ENCODE measurements around the gene CHAF1A. TPM values are rescaled to one million over a fixed set of nuclear protein-coding genes. Genes with fewer than 3 reads are reported as not detected.

The CHAF1A gene
- total and polyA plus RNA-seq, 2 of the 4 experiments (the other 2 are of a cell fraction), result 12.4 to 22.9 TPM

- H2AK5ac ChIP-seq (ENCODE audit: low read depth, low read length), result no peak overlapping the region
- peak overlapping the region; percentile 78 for H2AK9ac ChIP-seq (replicated peaks; ENCODE audit: low read depth, low read length, poor library complexity)
- H3K23ac ChIP-seq (ENCODE audit: low read depth, low read length), result no peak overlapping the region
- CTCF ChIA-PET, result no interaction called here
- H2BK15ac ChIP-seq (ENCODE audit: low read depth, low read length), result no peak overlapping the region
- no peak for DNase-seq
- no peaks in the 10 kb centered on the region for H3K27me3 ChIP-seq (ENCODE audit: control insufficient read depth, insufficient read depth, low read length)
- no peak overlapping the region for H3K9ac ChIP-seq (ENCODE audit: low read depth, low read length)
- WGBS, 2 experiments (ENCODE audit: extremely low coverage in 2 of 2, insufficient read length in 1 of 2), result 57% methylated on average over 9 of the region's 36 CpGs; no CpG with 5 or more reads in 1 of the 2 experiments
- H2BK120ac ChIP-seq (ENCODE audit: low read depth, low read length), result no peak overlapping the region
- H2AFZ ChIP-seq (replicated peaks; ENCODE audit: low read length, poor library complexity), result no peak overlapping the region
- H3K56ac ChIP-seq (ENCODE audit: extremely low read depth, insufficient read depth, low read length), result no peak overlapping the region
- H3K27ac ChIP-seq (ENCODE audit: insufficient read depth, low read length), result no peak overlapping the region
- no peak overlapping the region for H4K5ac ChIP-seq (ENCODE audit: low read depth, low read length)
- in situ Hi-C loops (cut with MboI; ENCODE audit: low sequenced_read_pairs) (no loop called here), intact Hi-C loops (cut with micrococcal nuclease) (no loop called here), dilution Hi-C loops (cut with HindIII; ENCODE audit: low sequenced_read_pairs, unreplicated experiment) (no loop called here)
- H3K18ac ChIP-seq (ENCODE audit: low read depth, low read length), result no peak overlapping the region
- H3K4ac ChIP-seq (ENCODE audit: low read depth, low read length), result no peak overlapping the region
- peaks cover 2% of the 10 kb centered on the region; the same call in 1 of the 2 replicates for H3K9me1 ChIP-seq (ENCODE audit: insufficient read depth, low read length)
- POLR2A ChIA-PET (ENCODE audit: unreplicated experiment), result interaction anchor here (0.5 kb wide), 1 partner anchor 40 kb away, joined by 4 read pairs; no protein-coding TSS in a partner anchor
- H3K4me2 ChIP-seq (ENCODE audit: low read depth, low read length), result no peak overlapping the region
- H3K9me3 ChIP-seq (ENCODE audit: control insufficient read depth, insufficient read depth, low read length), result no peaks in the 10 kb centered on the region
- H2BK20ac ChIP-seq (ENCODE audit: low read depth, low read length), result no peak overlapping the region
- no peak overlapping the region for H3K14ac ChIP-seq (replicated peaks; ENCODE audit: low read depth, low read length)
- H4K91ac ChIP-seq (ENCODE audit: insufficient read depth, low read depth, low read length), result no peak overlapping the region
- peak; percentile 38; the same call in 1 of the 2 replicates for ATAC-seq (ENCODE audit: low read depth)
- no peak overlapping the region for H2BK5ac ChIP-seq (ENCODE audit: low read depth, low read length, poor library complexity, severe bottlenecking)
- H4K8ac ChIP-seq (ENCODE audit: low read depth in 2 of 2, low read length in 2 of 2), result no peak overlapping the region
- BruUV-seq (replicated peaks), result TSS peak; percentile 94
- peaks cover 10% of the 10 kb centered on the region; the same call in 1 of the 2 replicates for H4K20me1 ChIP-seq (ENCODE audit: insufficient read depth, low read length)
- H3K79me1 ChIP-seq (ENCODE audit: low read depth in 1 of 2, low read length in 2 of 2), result peaks cover 0 to 30% of the 10 kb centered on the region in 2 experiments; a peak in 3 of 4 replicates
- peaks cover 57% of the 10 kb centered on the region for H3K36me3 ChIP-seq (ENCODE audit: control insufficient read depth, insufficient read depth, low read length)
- no peak overlapping the region for H3K4me3 ChIP-seq (ENCODE audit: insufficient read depth, low read depth, low read length)
- H3K4me1 ChIP-seq (ENCODE audit: control insufficient read depth, insufficient read depth, low read length), result no peaks in the 10 kb centered on the region; the same call in 1 of the 2 replicates
- TF ChIP-seq SMC3 (IDR thresholded peaks at IDR 0.05; ENCODE audit: low read depth, low read length) (no peak), FOS (IDR thresholded peaks at IDR 0.05; ENCODE audit: low read depth, low read length) (no peak), RCOR1 (IDR thresholded peaks at IDR 0.05; ENCODE audit: insufficient replicate concordance, low read length) (no peak), CHD1 (IDR thresholded peaks at IDR 0.05; ENCODE audit: low read depth, low read length) (no peak), MAZ (IDR thresholded peaks at IDR 0.05; ENCODE audit: borderline replicate concordance, low read depth, low read length) (no peak), RAD21 (IDR thresholded peaks at IDR 0.05; ENCODE audit: low read length) (no peak), CEBPB (IDR thresholded peaks at IDR 0.05; ENCODE audit: low read depth, low read length) (no peak), ELK1 (IDR thresholded peaks at IDR 0.05; ENCODE audit: borderline replicate concordance, low read depth, low read length) (no peak), MXI1 (IDR thresholded peaks at IDR 0.05; ENCODE audit: borderline replicate concordance, low read depth, low read length) (no peak), NFE2L2 (IDR thresholded peaks at IDR 0.05; ENCODE audit: low read depth, low read length) (no peak), POLR2A (IDR thresholded peaks at IDR 0.05; ENCODE audit: low read depth, low read length) (no peak), MAFK (IDR thresholded peaks at IDR 0.05; ENCODE audit: low read depth, low read length) (no peak)
- TF ChIP-seq, protein P1, sequence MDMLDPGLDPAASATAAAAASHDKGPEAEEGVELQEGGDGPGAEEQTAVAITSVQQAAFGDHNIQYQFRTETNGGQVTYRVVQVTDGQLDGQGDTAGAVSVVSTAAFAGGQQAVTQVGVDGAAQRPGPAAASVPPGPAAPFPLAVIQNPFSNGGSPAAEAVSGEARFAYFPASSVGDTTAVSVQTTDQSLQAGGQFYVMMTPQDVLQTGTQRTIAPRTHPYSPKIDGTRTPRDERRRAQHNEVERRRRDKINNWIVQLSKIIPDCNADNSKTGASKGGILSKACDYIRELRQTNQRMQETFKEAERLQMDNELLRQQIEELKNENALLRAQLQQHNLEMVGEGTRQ (IDR thresholded peaks at IDR 0.05; ENCODE audit: low read depth, low read length), result no peak
- TF ChIP-seq, protein P2, sequence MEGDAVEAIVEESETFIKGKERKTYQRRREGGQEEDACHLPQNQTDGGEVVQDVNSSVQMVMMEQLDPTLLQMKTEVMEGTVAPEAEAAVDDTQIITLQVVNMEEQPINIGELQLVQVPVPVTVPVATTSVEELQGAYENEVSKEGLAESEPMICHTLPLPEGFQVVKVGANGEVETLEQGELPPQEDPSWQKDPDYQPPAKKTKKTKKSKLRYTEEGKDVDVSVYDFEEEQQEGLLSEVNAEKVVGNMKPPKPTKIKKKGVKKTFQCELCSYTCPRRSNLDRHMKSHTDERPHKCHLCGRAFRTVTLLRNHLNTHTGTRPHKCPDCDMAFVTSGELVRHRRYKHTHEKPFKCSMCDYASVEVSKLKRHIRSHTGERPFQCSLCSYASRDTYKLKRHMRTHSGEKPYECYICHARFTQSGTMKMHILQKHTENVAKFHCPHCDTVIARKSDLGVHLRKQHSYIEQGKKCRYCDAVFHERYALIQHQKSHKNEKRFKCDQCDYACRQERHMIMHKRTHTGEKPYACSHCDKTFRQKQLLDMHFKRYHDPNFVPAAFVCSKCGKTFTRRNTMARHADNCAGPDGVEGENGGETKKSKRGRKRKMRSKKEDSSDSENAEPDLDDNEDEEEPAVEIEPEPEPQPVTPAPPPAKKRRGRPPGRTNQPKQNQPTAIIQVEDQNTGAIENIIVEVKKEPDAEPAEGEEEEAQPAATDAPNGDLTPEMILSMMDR (conservative IDR thresholded peaks at IDR 0.05; ENCODE audit: low read depth, low read length), result no peak
Measured at GRCh38 chr19:4444765-4445741, 42.6 kb downstream of the CHAF1A start.
